ENCODE measurements around the gene CD109.

The CD109 gene

DNA sequence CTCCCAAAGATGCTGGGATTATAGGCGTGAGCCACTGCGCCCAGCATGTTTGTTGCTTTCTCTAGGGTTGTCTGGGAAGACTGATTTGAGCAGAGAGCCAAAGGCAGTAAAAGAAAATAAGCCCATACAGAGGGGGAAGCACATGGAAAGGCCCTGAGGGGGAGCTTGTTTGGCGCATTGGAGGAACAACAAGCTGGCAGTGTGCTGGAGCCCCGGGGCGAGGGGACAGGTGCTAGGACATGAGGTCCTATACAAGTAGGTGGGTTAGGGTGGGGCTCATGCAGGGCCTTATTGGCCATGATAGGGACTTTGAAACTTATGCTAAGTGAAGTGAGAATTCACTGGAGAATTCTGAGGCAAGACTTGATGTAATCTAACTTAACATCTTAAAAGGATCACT is 35.3 kb downstream of the CD109 start:
- FAIRE-seq = no peak

GRCh38 chr6:73732845-73733675 is 37.1 kb downstream of the CD109 start:
- no peak for FAIRE-seq

DNA sequence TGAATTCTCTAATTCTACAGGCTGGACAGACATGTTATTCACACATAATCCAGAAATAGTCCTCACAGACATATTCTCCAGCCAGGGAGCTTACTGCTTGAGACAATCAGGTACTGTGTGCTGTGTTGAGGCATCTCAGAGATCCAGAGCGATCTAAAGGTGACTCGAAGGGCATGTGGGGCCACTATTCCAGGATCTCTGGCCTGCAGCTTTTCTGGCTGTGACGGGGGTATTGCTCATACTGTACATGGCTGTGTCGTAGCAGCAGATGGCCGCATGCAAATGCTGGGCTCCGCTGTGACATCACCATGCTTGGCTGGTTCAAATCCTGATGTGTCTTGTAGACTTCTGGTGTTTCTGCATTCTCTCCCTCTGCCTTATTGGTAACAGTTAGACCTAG is 37.8 kb downstream of the CD109 start:
- FAIRE-seq = no peak

DNA sequence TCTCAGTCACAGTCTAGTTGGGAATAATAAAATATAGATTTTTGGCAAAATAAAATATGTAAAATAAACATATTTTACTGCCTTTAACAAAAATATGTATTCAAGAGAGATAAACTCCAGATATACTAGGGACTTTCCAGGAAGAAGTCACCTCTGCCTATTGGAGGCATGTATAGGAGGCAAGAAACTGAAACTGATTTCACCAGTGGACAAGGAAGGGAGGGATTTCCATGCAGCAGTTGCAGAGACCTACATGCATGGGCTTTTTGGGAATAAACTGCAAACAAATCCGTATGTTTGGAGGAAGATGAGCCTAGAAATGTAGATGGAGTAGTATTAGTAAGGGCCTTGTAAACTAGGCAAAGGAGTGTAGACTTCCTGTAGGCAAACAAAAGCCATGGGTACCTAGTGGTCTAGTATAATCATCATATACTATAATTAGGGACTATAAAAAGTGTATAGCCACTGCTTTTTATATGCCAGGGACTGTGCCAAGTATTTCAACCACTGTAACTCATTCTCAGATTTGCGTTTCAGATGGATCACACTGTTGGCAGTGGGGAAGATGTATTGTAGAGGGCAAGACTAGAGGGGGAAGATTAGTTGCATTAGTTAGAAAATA is 38.9 kb downstream of the CD109 start:
- FAIRE-seq = no peak

DNA sequence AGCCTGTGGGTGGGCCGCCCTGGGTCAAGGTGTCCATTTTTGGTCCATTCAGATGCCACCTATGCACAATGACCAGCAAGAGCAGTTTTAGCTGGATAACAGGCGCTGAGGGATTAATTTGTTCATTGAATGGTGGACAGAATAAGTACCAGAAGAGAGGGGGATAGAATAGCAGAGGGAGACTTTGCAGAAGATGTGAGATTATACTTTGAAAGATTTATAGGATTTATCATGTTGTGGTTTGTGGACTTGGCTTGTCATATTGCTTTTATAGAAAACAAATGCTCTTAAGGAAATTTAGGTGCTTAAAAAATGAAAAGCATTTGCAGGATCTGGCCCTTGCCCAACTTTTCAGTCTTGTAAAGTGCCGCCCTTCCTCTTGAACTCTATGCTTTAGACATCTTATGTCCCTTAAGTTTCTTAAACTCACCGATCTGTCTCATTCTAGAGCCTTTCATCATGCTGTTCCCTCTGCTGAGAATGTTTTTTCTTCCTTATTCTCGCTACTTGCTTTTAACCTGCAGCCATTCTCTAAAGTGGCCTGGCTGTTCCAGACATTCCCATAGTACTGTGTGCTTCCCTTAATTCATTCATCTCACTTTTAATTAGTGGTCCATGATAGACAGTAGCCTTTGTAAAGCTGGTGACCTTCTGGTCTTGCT is 42.5 kb downstream of the CD109 start:
- FAIRE-seq = no peak

GRCh38 chr6:73739096-73739495 is 43.1 kb downstream of the CD109 start:
- FAIRE-seq = peak; percentile 96

DNA sequence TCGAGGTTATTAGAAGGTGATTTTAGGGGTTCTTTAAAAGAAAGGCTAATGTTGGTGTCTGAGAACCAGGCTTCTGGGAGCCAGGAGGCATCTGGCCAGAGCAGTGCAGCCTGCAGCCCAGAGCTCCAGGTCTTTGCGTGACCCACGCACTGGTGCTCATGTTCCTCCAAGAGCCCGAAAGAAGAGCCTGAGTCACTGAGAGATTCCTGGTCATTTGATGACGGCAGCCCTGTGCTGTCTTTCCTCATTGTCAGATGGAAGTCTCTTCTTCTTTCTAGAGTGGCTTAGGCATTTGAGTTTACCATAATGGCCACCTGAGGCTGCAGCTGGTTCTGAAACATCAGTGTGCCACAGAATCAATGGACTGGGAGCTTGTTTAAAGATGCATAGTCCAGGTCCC is 46.4 kb downstream of the CD109 start:
- FAIRE-seq = no peak

GRCh38 chr6:73743081-73743480 is 47.1 kb downstream of the CD109 start:
- FAIRE-seq = no peak

DNA sequence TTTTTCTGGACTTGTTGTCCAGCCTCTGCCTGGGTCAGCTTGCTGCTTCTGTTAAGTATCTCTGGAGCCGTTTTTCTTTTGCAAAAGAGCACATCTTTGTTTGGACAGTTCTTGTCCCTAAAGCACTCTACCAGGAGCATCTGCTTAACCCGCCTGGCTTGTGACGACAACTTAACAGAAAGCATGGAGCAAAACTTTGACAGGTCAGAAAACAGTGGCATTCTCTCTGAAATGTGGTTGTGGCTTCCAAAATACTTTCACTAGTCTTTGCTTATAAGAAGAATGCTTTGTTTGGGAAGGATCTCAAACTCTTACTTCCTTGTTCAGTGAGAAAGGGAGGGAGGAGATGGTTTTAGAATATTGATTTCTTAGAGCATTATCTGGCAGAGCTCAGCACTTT is 47.6 kb downstream of the CD109 start:
- no peak for FAIRE-seq

DNA sequence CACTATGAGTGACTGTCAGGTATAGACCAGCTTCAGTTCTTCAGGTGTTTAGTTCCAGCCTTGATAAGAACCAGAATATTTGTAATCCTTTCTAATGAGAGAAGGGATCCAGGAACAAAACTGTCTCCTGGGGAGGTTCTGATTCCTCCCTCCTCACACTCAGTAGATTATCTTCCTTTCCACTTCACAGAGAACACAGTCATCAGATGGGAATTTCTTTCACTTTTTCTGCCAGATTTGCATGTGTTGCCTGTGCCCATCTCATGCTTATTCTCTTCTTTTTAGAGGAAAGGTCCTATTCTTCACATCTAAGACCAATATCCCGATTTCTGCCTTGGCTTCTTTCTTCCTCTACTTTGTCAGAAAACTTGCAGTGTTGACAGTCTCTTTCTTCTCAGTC is 50.8 kb downstream of the CD109 start:
- FAIRE-seq = no peak

- no peak for FAIRE-seq
Observed at GRCh38 chr6:73747289-73747688, 51.3 kb downstream of the CD109 start.

GRCh38 chr6:73752943-73753342 is 56.9 kb downstream of the CD109 start:
- no peak for FAIRE-seq

DNA sequence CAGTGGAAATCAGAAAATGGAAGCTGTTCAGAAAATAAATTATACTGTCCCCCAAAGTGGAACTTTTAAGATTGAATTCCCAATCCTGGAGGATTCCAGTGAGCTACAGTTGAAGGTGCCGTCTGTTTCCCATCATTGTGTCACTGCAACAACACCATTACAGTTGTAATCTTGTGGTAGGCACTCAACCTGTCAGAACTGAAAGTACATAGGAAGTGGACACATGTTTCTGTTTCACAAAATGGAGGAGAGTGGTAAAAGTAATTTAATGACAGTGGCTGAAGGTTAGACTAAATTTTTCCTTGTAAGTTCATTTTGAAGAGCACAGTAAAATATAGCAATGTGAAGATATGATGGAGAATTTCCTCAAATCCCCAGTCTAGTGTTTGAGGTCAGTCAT is 70.0 kb downstream of the CD109 start:
- FAIRE-seq = no peak

DNA sequence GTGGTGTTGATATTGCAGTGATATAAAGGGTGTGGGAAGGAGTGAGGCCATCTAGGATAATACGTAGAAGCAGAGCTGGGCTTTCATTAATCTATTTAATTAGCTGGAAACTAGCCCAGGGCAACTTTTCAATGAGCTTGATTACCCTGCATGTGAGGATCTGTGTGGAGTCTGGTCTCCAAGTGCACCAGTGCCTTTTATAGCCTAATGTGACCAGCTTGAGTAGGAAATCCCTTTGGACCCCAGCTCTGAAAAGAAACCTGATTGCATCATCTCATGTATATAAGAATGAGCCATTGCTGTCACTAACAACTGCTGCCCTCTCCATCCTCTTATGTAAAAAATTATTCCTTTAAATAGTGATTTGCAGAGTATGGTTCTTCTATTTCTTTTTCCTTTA is 72.6 kb downstream of the CD109 start:
- FAIRE-seq = no peak

DNA sequence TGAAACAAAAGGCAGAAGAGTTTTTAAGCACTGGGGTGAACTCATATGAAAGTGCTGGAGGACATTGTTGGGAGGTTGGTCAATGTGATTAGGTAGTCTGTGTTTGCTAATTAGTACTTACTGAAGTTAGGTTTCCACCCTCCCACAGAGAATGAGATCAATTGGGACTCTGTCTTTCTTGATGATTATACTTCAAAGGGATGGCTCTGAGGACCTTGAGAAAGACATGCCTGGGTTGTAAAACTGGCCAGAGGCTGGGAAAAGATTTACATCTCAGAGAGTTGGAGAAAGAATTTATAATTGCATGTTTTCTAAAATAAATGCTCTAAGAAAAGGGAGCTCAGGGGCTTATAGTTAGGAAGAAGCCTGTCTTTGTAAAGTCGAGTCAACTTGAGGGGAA is 74.0 kb downstream of the CD109 start:
- FAIRE-seq = no peak

DNA sequence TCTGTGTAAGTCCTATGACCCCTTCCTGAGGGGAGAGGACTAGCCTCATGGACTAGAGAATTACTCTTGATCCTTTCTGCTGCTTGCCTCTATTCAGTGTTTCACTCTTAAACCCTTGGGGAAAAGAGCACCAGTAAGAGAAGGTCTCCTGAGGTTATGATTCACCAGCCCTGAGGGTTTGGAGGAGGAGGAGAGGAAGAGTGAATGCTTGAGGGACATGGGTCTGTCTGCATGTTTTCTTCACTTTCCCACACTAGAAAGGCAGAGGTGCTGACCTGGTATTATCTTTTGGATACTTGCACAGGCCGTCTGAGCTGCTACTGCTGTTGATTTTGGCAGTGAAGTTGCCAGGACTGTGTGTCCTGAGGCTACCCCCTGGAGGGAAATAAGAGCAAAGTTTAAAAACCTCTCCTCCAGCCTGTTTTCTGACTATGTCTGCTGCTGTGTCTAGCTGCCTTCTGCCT is 78.3 kb downstream of the CD109 start:
- no peak for FAIRE-seq

DNA sequence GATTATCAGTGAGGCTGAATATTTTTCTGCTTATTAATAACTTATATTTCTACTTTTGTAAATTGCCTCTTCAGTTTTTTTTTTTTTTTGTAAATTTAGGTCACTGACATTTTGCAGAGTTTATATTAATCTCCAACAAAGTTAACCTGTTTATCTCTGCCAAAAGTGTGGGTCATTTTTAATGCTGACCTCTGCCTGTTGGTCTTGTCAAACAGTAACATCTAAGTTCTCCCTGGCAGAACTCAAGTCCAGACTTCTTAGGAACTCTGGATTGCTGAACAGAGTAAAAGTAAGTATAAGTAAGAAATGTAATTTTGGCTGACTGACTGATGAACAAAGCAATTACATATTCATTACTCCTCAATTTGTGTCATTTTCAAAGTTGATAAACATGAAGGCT is 83.9 kb downstream of the CD109 start:
- FAIRE-seq = no peak

DNA sequence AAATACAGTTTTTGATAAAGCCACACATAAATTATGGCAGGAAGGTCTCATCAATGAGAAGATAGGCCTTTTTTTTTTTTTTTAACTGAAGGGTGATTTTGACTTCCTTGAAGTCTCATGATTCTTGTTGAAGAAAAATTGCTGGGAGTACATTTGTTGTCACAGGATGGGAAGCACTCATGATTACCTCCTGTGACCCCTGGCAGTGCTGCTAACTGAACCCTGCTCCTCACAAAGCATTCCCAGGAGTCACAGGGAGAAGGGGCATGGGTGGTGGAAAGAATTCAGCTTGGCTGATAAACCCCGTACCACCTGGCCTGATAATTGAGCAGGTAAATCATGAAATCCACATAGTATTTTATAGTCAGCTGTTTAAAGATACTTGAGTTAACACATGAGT is 86.9 kb downstream of the CD109 start:
- no peak for FAIRE-seq

DNA sequence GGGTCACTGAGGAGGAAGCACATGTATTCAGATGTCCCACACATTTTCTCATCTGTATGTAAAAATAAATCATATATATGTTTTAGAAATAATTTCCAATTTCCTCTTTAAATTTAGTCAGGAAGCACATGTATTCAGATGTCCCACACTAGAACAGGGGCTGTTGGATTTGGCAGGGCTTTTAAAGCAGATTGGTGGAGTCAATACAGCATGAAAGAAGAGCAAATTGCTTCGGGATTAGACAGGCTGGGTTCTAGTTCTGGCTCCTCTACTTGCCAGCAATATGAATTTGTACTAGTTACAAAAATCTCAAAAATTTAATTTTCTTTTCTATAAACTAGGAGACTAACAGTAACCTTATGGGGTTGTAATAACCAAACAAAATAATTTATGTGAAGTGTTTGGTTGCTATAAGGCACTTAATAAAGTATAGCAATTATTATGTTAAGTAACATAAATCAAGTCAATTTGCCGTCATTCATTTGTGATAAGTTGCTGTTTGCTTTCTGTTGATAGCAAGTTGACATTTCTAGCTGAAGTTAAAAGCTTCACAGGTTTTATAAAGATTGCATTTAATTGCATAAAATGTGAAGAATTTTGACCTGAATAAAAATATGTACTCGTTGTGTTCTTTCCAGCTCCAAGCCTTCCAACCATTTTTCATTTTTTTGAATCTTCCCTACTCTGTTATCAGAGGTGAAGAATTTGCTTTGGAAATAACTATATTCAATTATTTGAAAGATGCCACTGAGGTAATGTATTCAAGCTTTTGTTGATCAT is 88.9 kb downstream of the CD109 start:
- FAIRE-seq = no peak

DNA sequence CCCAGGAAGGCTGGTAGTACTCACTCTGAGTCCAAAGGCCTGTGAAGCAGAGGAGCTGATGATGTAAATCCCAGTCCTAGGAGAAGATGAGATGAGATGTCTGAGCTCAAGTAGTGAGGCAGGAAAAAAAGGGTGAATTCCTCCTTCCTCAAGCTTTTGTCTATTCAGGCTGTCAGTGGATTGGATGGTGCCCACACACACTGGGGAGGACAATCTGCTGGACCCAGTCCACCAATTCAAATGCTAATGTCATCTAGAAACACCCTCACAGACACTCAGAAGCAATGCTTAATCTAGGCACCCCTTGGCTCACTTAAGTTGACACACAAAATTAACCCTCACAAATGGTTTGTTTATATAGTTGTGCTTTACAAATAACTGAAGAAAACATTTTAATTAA is 94.6 kb downstream of the CD109 start:
- no peak for FAIRE-seq

GRCh38 chr6:73791336-73791735 is 95.3 kb downstream of the CD109 start:
- no peak for FAIRE-seq

- FAIRE-seq = peak; percentile 58
Observed at GRCh38 chr6:73792738-73793137, 96.7 kb downstream of the CD109 start.

DNA sequence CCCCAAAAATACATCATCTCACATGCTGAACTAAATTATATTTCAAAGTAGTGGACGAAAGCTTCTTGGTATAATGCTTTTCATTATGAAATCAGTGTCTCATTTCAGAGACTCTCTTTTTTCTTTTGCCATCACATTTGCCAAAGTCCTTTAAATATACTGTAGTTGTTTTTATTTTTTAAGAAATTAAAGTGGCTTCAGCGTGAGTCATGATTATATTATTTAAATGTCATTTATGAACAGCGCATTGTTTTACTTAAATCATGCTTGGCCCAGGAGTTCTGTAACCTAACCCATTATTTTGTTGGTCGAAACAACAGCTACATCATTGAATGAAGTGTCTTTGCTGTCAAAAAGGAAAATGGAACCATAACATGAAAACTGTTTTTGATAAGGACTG is 100.9 kb downstream of the CD109 start:
- FAIRE-seq = no peak
